HepG2 (cell line): Measurements from ENCODE around the gene RTN4RL2. TPM values are rescaled to one million over a fixed set of nuclear protein-coding genes. Genes with fewer than 3 reads are reported as not detected.

ENCODE experiments used
- ATAC-seq: fragments of 200-7000 bp; cut with Tn5 transposase; 3 replicates; pipeline ENCODE4 v1.9.1; 2020; ENCODE audit warnings: mild to moderate bottlenecking, moderate library complexity
- BruUV-seq: library from RNA; stranded (reverse); fragments of 400-500 nt; replicated peaks from 2 replicates; lab custom pipeline; 2021; lab: Mats Ljungman, UMichigan
- CTCF ChIA-PET: fragments of 300-600 bp; formaldehyde crosslinking; extraction: SDS; loops from one replicate; lab custom pipeline; 2021; ENCODE audit warnings: low total read pairs, inconsistent platforms, low intra/inter-chr PET ratio; lab: Yijun Ruan, JAX
- POLR2A ChIA-PET: fragments of 350-600 bp; sonication (Branson Sonifier 250); formaldehyde crosslinking; loops from one replicate; lab custom pipeline; 2020; ENCODE audit warnings: antibody characterized with exemption, inconsistent platforms; lab: Yijun Ruan, JAX
- DNase-seq: peaks from one replicate; pipeline ENCODE4 v3.0.0-alpha.2; 2015; ENCODE audit warnings: low spot score
- FAIRE-seq: peaks from 3 replicates; lab custom pipeline; 2011; peaks lifted over from hg19 to GRCh38; lab: Jason Lieb, UNC
- H2AFZ ChIP-seq: one replicate; pipeline ENCODE4 v1.6.1; 2011; ENCODE audit warnings: low read length, inconsistent platforms
- H3K27ac ChIP-seq: fragments of 300-600 bp; 3 replicates; pipeline ENCODE4 v1.8.0; 2011; ENCODE audit warnings: mixed run types, mild to moderate bottlenecking, mixed read lengths, low read length, inconsistent platforms; ENCODE audit not compliant: insufficient read depth; ENCODE audit errors: extremely low read length
- H3K27me3 ChIP-seq, 2 experiments: fragments of 200-600 bp in 1 of 2; 2 replicates in 1 of 2; 3 replicates in 1 of 2; pipeline versions ENCODE4 v1.6.0 to v1.8.0; 2011; ENCODE audit warnings: low read length in 2 of 2, mild to moderate bottlenecking in 2 of 2, moderate library complexity in 2 of 2, inconsistent platforms in 1 of 2; ENCODE audit not compliant: insufficient read depth in 2 of 2, control insufficient read depth in 1 of 2
- H3K36me3 ChIP-seq, 2 experiments: fragments of 200-600 bp in 1 of 2; replicated peaks in 1 of 2; 2 replicates in 1 of 2; 3 replicates in 1 of 2; pipeline versions ENCODE4 v1.5.1 to v1.8.0; 2011; ENCODE audit warnings: low read length in 2 of 2, inconsistent platforms in 1 of 2; ENCODE audit not compliant: insufficient read depth in 2 of 2, control insufficient read depth in 1 of 2
- H3K4me1 ChIP-seq: 2 replicates; pipeline ENCODE4 v1.5.1; 2012; ENCODE audit warnings: low read length, inconsistent platforms; ENCODE audit not compliant: insufficient read depth
- H3K4me2 ChIP-seq: 2 replicates; pipeline ENCODE4 v1.6.0; 2011; ENCODE audit warnings: low read depth, low read length, inconsistent platforms
- H3K4me3 ChIP-seq, 3 experiments: fragments of 200-600 bp in 1 of 3; sonication (generic), shearing (Covaris generic) in 1 of 3; replicated peaks in 1 of 3; 2 replicates each; pipeline ENCODE4 v1.5.1; 2011 to 2016; ENCODE audit warnings: low read length in 3 of 3, inconsistent platforms in 2 of 3, low read depth in 2 of 3, mild to moderate bottlenecking in 2 of 3, control low read depth in 1 of 3, mixed read lengths in 1 of 3; ENCODE audit not compliant: insufficient read depth in 1 of 3
- H3K79me2 ChIP-seq: one replicate; pipeline ENCODE4 v1.6.1; 2011; ENCODE audit warnings: low read length, inconsistent platforms; ENCODE audit not compliant: insufficient read depth
- H3K9ac ChIP-seq: 2 replicates; pipeline ENCODE4 v1.6.0; 2011; ENCODE audit warnings: mild to moderate bottlenecking, low read depth, low read length, inconsistent platforms; ENCODE audit not compliant: insufficient read depth
- H3K9me3 ChIP-seq: 2 replicates; pipeline ENCODE4 v1.5.1; 2012; ENCODE audit warnings: mild to moderate bottlenecking, low read length
- H4K20me1 ChIP-seq: 2 replicates; pipeline ENCODE4 v1.6.0; 2011; ENCODE audit warnings: inconsistent platforms, mild to moderate bottlenecking, low read length, moderate library complexity; ENCODE audit not compliant: insufficient read depth
- ATRX ChIP-seq: sonication (generic); formaldehyde crosslinking; IDR thresholded peaks from 2 replicates; pipeline ENCODE4 v1.4.0; 2020; ENCODE audit warnings: missing genetic modification reagents, borderline replicate concordance
- NFKBIZ ChIP-seq: IDR thresholded peaks from 2 replicates; pipeline ENCODE4 v1.6.1; 2018; ENCODE audit warnings: missing genetic modification reagents, missing compliant biosample characterization
- NONO ChIP-seq, 2 experiments: fragments of 450-650 bp in 1 of 2; sonication (generic) in 1 of 2; formaldehyde crosslinking in 1 of 2; IDR thresholded peaks in 1 of 2; conservative IDR thresholded peaks in 1 of 2; 2 replicates each; pipeline versions ENCODE4 v1.6.1 to v1.8.0; 2017 to 2022; ENCODE audit warnings: mild to moderate bottlenecking in 1 of 2, missing genetic modification reagents in 1 of 2, moderate library complexity in 1 of 2
- NRL ChIP-seq: sonication (generic); formaldehyde crosslinking; IDR thresholded peaks from 2 replicates; pipeline ENCODE4 v1.5.0; 2020; ENCODE audit warnings: missing genetic modification reagents, mild to moderate bottlenecking, moderate library complexity, borderline replicate concordance
- PHF8 ChIP-seq: sonication (generic); formaldehyde crosslinking; IDR thresholded peaks from 2 replicates; pipeline ENCODE4 v1.5.0; 2020; ENCODE audit warnings: missing genetic modification reagents
- POLR2G ChIP-seq: fragments of 200-400 bp; formaldehyde crosslinking; IDR thresholded peaks from 2 replicates; pipeline ENCODE4 v1.6.1; 2018; ENCODE audit warnings: mild to moderate bottlenecking, low read depth, low read length, moderate library complexity
- TARDBP ChIP-seq: sonication (generic); formaldehyde crosslinking; IDR thresholded peaks from 2 replicates; pipeline ENCODE4 v1.8.0; 2022; ENCODE audit warnings: mild to moderate bottlenecking, missing genetic modification reagents
- TEF ChIP-seq: sonication (generic); formaldehyde crosslinking; IDR thresholded peaks from 2 replicates; pipeline ENCODE4 v1.5.0; 2020; ENCODE audit warnings: missing genetic modification reagents
- TGIF2 ChIP-seq: IDR thresholded peaks from 2 replicates; pipeline ENCODE4 v1.6.1; 2016; ENCODE audit warnings: control low read depth, missing compliant biosample characterization
- ZBTB33 ChIP-seq: sonication (generic); formaldehyde crosslinking; IDR thresholded peaks from 2 replicates; pipeline ENCODE4 v1.4.0; 2020; ENCODE audit warnings: missing genetic modification reagents
- ZMYM3 ChIP-seq: sonication (generic); formaldehyde crosslinking; IDR thresholded peaks from 2 replicates; pipeline ENCODE4 v1.5.1; 2020; ENCODE audit warnings: mild to moderate bottlenecking, missing genetic modification reagents
- ZNF232 ChIP-seq: sonication (generic); formaldehyde crosslinking; IDR thresholded peaks from 2 replicates; pipeline ENCODE4 v1.4.0; 2020; ENCODE audit warnings: missing genetic modification reagents, borderline replicate concordance
- ZNF263 ChIP-seq: sonication (generic); formaldehyde crosslinking; IDR thresholded peaks from 2 replicates; pipeline ENCODE4 v1.4.0; 2020; ENCODE audit warnings: missing genetic modification reagents
- ZNF709 ChIP-seq: sonication (generic); formaldehyde crosslinking; IDR thresholded peaks from 2 replicates; pipeline ENCODE4 v1.5.0; 2020; ENCODE audit warnings: mild to moderate bottlenecking, missing genetic modification reagents
- WGBS: methylation state at CpG from one replicate; pipeline ENCODE4 v1.1.6; 2017; ENCODE audit warnings: low lambda C conversion rate; 5-methylcytosine and 5-hydroxymethylcytosine counted together
- in situ Hi-C: cut with HindIII; loops from 2 replicates; pipeline ENCODE4 v1.10.0; 2017; ENCODE audit warnings: low pct_unique_long_range_greater_than_20kb; ENCODE audit not compliant: extremely low pct_ligation_motif_present
- intact Hi-C: fragments of 100-400 bp; cut with micrococcal nuclease; formaldehyde crosslinking; loops from one replicate; pipeline ENCODE4 v1.10.0; 2022; ENCODE audit not compliant: unreplicated experiment
- polyA plus RNA-seq, 8 experiments: library from polyadenylated mRNA; depleted of rRNA in 3 of 8; stranded (reverse) in 7 of 8; unstranded in 1 of 8; fragments of >200 nt; fragmentation: Illumina TruSeq in 4 of 8; extraction: Trizol in 4 of 8; gene quantifications; 2 replicates each; pipeline versions ENCODE4 v1.2.1 to v1.2.3, GENCODE V29; 2011 to 2016; ENCODE audit warnings: low read depth in 4 of 8, missing spikeins in 1 of 8, mixed read lengths in 1 of 8; ENCODE audit not compliant: insufficient read depth in 1 of 8
- total RNA-seq, 5 experiments: library from RNA; depleted of rRNA; stranded (reverse); fragments of >200 nt; fragmentation: Illumina TruSeq; extraction: Trizol; gene quantifications; 2 replicates each; pipeline ENCODE4 v1.2.3, GENCODE V29; 2016; ENCODE audit warnings: low read depth in 1 of 5

RTN4RL2 gene
- total and polyA plus RNA-seq, 2 of the 13 experiments (the other 11 are each of a cell fraction or from before 2014, with no cell fraction given), result 1.3 to 4.3 TPM

- TF ChIP-seq ATRX (CRISPR knock-in tag) (no peak), PHF8 (CRISPR knock-in tag) (no peak), TGIF2 (no peak)
Observed at GRCh38 chr11:57476757-57477506, 16.6 kb downstream of the RTN4RL2 start (continued).

DNA sequence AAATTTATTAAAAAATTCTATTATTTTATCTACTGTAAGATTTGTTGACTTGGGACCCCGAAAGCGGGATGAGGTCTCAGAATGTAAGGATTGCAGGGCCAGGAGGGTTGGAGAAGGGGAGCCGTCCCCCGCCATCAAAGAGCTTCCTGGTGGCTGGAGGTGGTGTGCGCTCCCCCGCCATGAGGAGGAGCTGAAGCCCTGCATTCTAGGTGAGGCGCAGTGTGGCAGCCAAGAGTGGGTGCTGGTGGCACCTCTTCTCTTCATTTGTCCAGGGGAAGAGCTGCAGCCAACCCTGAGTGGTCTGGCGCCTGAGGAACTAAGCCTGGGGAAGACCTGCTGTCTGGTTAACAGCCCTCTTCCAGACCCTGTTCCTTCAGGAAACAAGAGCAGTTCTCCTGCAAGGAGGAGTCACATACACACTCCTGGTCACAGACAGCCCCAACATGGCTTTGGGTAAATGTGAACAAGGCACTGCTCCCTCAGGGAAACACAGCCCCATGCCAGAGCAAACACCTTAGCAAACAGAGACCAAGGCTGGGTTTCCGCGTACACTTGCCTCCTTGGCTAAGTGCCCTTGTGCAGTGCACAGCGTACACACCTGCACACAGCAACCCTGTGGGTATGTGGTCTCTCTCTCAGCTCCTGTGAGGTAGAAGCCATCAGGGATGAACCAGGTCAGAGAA is 17.3 kb downstream of the RTN4RL2 start:
- Histone ChIP-seq H3K27me3 (no peaks in the 10 kb centered on the region), H2AFZ (no peak overlapping the region), H3K4me3 (no peak overlapping the region), H3K36me3 (no peaks in the 10 kb centered on the region), H3K9ac (no peak overlapping the region), H3K4me2 (no peak overlapping the region), H4K20me1 (no peaks in the 10 kb centered on the region), H3K4me1 (peaks cover 47% of the 10 kb centered on the region), H3K9me3 (no peaks in the 10 kb centered on the region), H3K27ac (no peak overlapping the region), H3K79me2 (no peaks in the 10 kb centered on the region)
- WGBS, result 96% methylated on average over 6 of the region's 11 CpGs
- TF ChIP-seq ZNF709 (no peak), NFKBIZ (CRISPR knock-in tag) (no peak), TEF (CRISPR knock-in tag) (no peak), NONO (IDR thresholded peaks at IDR 0.05) (no peak), NONO (CRISPR knock-in tag; conservative IDR thresholded peaks at IDR 0.05) (0 out of 2 replicates have a peak, but pooled peaks have one; percentile 32), TARDBP (CRISPR knock-in tag) (peak; percentile 43; the same call in 1 of the 2 replicates), ZNF232 (no peak), NRL (CRISPR knock-in tag) (0 out of 2 replicates have a peak, but pooled peaks have one; percentile 25), ZNF263 (CRISPR knock-in tag) (no peak), ZBTB33 (CRISPR knock-in tag) (peak; percentile 69; the same call in 1 of the 2 replicates), ZMYM3 (CRISPR knock-in tag) (no peak), POLR2G (peak; percentile 48; the same call in 1 of the 2 replicates)
- BruUV-seq, result no TSS peak
- ATAC-seq (no peak), DNase-seq (no peak), FAIRE-seq (no peak)
- in situ Hi-C loops, result no loop called here
- intact Hi-C loops, result loop anchor here (1.0 kb wide), 1 partner anchor 50 kb away; no protein-coding TSS in a partner anchor
- ChIA-PET CTCF (no interaction called here), POLR2A (interaction anchor here (1.0 to 1.9 kb wide), 5 partner anchors 17 to 132 kb away, joined by 3 to 5 read pairs (median 3); partner anchors contain the start of genes RTN4RL2 and SLC43A1)
